ENCODE results near the gene RAB6B. TPM values are rescaled to one million over a fixed set of nuclear protein-coding genes. Genes with fewer than 3 reads are reported as not detected.
A peak's percentile ranks its signal among the peaks of the same experiment; 100 is the strongest.

Gene RAB6B
- total RNA-seq, 1 donor = 0.36 TPM

DNA sequence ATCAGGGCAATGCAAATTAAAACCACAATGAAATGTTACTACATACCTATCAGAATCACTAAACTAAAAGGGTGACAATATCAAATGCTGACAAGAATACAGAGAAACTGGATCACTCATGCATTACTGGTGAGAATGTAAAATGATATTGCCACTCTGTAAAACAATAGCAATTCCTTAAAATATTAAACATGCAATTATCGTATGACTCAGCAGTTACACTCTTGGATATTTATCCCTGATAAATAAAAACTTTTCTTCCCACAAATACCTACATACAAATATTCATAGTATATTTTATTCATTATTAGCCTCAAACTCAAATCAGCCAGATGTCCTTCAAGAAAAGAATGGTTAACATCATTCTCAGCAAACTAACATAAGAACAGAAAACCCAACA lies 25.9 kb upstream of the RAB6B start:
- TF ChIP-seq, protein P1, sequence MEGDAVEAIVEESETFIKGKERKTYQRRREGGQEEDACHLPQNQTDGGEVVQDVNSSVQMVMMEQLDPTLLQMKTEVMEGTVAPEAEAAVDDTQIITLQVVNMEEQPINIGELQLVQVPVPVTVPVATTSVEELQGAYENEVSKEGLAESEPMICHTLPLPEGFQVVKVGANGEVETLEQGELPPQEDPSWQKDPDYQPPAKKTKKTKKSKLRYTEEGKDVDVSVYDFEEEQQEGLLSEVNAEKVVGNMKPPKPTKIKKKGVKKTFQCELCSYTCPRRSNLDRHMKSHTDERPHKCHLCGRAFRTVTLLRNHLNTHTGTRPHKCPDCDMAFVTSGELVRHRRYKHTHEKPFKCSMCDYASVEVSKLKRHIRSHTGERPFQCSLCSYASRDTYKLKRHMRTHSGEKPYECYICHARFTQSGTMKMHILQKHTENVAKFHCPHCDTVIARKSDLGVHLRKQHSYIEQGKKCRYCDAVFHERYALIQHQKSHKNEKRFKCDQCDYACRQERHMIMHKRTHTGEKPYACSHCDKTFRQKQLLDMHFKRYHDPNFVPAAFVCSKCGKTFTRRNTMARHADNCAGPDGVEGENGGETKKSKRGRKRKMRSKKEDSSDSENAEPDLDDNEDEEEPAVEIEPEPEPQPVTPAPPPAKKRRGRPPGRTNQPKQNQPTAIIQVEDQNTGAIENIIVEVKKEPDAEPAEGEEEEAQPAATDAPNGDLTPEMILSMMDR (IDR thresholded peaks at IDR 0.05; ENCODE audit: insufficient read depth, low read length) = no peak

DNA sequence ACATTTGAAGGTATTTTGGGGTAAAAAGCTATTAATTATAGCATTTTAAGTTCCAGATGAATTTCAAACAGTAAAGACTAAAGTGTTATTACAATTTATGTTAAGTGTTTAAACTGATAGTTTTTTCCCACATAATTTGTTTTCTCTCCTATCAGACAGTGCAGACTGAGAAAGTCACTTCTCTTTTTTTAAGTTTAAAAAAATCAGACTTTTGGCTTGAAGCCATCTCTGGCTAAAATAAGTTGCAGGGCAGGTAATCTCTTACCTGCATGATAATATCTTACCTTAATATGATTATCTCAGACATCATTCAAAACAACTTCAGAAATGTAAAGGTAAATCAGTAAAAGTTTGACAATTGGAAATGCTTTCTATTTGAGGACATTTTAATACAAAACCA lies 21.5 kb upstream of the RAB6B start:
- TF ChIP-seq, protein P1 (IDR thresholded peaks at IDR 0.05; ENCODE audit: insufficient read depth, low read length) = no peak
- H3K4me3 ChIP-seq (ENCODE audit: low read depth, low read length) = no peak overlapping the region
- DNase-seq (ENCODE audit: low read depth) = no peak

More for the DNA sequence above, 25.9 kb upstream of the RAB6B start:
- no peak for DNase-seq (ENCODE audit: low read depth)
- H3K4me3 ChIP-seq (ENCODE audit: low read depth, low read length) = no peak overlapping the region

DNA sequence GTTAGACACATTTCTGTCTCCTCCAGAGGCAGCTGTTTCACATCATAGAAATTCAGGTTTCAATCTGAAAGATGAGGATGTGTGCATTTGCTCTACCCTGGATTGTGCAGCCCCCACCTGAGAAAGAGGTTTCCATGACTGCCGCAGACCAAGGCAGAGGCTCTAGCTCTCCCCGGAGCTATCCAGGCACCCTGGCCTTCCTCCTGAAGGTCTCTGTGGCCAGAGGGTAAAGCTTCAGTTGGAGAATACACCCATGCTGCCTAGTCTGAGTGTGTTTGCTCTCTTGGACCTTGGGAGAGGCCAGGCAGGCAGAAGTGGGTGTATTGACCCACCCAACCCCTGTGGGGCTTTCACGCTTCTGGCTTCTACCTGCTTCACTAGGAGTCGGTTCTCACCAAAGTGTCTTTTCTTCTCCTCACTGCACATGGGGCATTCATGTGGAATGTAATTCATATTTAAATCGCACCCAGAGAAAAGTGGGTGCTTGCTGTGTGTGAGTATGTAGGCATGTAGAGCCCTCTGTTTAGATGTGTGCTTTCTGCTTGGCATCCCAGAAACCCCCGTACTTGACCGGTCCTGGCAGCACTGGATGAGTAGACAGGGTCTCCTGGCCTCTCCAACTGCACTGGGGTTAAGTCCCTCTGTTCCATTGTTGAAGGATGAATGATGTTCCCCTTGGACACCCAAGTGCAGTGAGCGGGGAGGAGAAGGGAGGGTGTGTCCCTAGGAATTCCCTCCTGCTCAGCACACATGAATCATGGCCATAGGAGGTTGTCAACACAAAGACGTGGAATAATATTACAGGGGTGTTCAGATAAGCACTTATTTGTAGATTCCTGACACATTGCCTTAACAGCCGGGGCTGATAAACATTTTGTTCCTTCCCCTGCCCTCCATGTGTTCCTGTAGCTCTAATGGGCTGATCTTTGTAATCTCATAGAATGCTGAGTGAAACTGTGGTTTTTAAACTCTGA lies 20.3 kb upstream of the RAB6B start:
- TF ChIP-seq, protein P1 (IDR thresholded peaks at IDR 0.05; ENCODE audit: insufficient read depth, low read length) = no peak
- H3K4me3 ChIP-seq (ENCODE audit: low read depth, low read length) = no peak overlapping the region
- DNase-seq (ENCODE audit: low read depth) = no peak

DNA sequence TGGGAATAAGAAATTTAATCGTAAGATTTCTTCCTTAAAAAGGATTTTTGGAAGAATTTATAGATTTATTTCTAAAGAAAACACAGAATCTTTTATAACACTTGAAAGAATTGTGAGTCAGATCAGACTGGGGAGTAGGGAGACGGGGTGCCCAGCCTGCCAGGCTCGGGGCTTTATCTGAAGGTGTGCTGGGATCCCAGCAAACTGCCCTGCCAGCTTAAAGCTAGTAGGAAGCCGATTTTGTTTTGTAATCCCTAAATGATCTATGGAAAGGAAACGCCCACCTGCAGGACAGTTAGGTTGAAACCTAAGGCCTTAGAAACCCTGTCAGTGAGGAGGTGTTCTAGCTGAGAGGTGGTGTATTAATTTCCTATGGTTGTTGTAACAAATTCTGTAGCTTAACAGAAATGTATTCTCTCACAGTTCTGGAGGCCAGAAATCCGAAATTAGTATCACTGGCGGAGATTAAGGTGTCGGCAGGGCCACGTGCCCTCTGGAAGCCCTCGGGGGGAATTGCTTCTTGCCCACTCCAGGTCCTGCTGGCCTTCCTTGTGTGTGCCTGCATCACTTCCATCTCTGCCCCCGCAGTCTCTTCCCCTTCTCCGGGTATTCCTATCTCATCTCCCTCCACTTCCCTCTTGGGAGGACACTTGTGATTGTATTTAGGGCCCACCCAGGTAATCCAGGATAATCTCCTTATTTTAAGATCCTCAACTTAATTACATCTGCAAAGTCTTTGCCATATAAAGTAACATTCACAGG lies 19.3 kb upstream of the RAB6B start:
- no peak for DNase-seq (ENCODE audit: low read depth)
- no peak overlapping the region for H3K4me3 ChIP-seq (ENCODE audit: low read depth, low read length)
- TF ChIP-seq, protein P1 (IDR thresholded peaks at IDR 0.05; ENCODE audit: insufficient read depth, low read length) = no peak

DNA sequence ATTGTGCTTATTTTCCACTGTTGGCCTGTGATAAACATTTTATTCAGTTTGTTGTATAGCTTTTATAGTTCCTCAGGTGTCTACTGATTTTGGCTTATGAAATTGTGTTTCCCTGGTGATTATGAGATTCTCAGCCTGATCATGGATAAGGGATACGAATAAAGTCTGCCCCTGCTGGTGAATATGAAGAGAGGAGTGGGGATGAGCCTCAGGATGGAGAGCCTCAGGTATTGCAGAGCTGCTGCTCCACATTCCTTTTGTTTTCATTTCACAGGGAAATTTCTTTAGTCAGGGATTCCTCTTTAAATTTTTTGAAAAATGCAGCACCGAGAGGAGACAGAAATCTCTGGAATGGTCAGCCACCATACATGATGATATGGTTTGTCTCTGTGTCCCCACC lies 14.7 kb upstream of the RAB6B start:
- no peak for DNase-seq (ENCODE audit: low read depth)
- TF ChIP-seq, protein P1 (IDR thresholded peaks at IDR 0.05; ENCODE audit: insufficient read depth, low read length) = peak; percentile 23
- H3K4me3 ChIP-seq (ENCODE audit: low read depth, low read length) = no peak overlapping the region

DNA sequence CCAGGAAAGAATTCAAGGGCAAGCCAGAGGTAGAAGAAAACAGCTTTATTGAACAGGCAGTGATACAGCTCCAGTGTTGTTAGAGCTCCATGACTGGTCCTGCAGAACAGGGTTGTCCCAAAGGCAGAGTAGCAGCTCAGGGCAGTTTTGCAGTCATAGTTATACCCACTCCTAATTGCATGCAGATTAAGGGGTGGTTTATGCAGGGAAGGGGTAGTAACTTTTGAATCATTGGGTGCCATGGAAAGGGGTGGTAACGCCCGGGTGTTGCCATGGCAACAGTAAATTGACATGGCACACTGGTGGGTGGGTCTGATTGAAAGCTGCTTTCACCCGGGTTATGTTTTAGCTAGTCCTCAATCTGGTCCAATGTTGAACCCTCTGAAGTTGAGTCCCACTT lies 9.7 kb upstream of the RAB6B start:
- H3K4me3 ChIP-seq (ENCODE audit: low read depth, low read length) = no peak overlapping the region
- TF ChIP-seq, protein P1 (IDR thresholded peaks at IDR 0.05; ENCODE audit: insufficient read depth, low read length) = no peak
- DNase-seq (ENCODE audit: low read depth) = no peak
